Liver (tissue), 3 donors: Measurements from ENCODE around the gene TMIGD3.

Experiments used
- ATF3 ChIP-seq: IDR thresholded peaks from 2 replicates; pipeline ENCODE4 v1.6.1; 2016; ENCODE audit warnings: antibody characterized with exemption
- FOXA1 ChIP-seq: IDR thresholded peaks from 2 replicates; pipeline ENCODE4 v1.6.1; 2016; ENCODE audit warnings: antibody characterized with exemption
- GABPA ChIP-seq, 2 donors: IDR thresholded peaks in 1 of 2; conservative IDR thresholded peaks in 1 of 2; 2 replicates each; pipeline ENCODE4 v1.6.1; 2016; ENCODE audit warnings: antibody characterized with exemption in 2 of 2, mild to moderate bottlenecking in 1 of 2, moderate library complexity in 1 of 2
- HNF4A ChIP-seq, 2 donors: conservative IDR thresholded peaks; 2 replicates each; pipeline ENCODE4 v1.6.1; 2016; ENCODE audit warnings: antibody characterized with exemption in 2 of 2, mild to moderate bottlenecking in 2 of 2
- JUND ChIP-seq, 2 donors: IDR thresholded peaks; 2 replicates each; pipeline ENCODE4 v1.6.1; 2016; ENCODE audit warnings: antibody characterized with exemption in 2 of 2
- MAX ChIP-seq: IDR thresholded peaks from 2 replicates; pipeline ENCODE4 v1.6.1; 2016; ENCODE audit warnings: antibody characterized with exemption
- NR2F2 ChIP-seq: IDR thresholded peaks from 2 replicates; pipeline ENCODE4 v1.6.1; 2016; ENCODE audit warnings: antibody characterized with exemption
- RAD21 ChIP-seq, 2 donors: IDR thresholded peaks; 2 replicates each; pipeline ENCODE4 v1.6.1; 2016; ENCODE audit warnings: antibody characterized with exemption in 2 of 2, mild to moderate bottlenecking in 2 of 2
- TAF1 ChIP-seq: conservative IDR thresholded peaks from 2 replicates; pipeline ENCODE4 v1.6.1; 2016; ENCODE audit warnings: antibody characterized with exemption, mild to moderate bottlenecking
- TF ChIP-seq, protein P1 (sequence below): fragments of 150-350 bp; IDR thresholded peaks from 2 replicates; pipeline ENCODE4 v1.5.1; 2017; ENCODE audit warnings: improper control_type of control experiment, low read depth, low read length; ENCODE audit not compliant: missing input control
- TF ChIP-seq, protein P2 (sequence below): IDR thresholded peaks from 2 replicates; pipeline ENCODE4 v1.6.1; 2016; ENCODE audit warnings: antibody characterized with exemption, mild to moderate bottlenecking
- TF ChIP-seq, protein P3 (sequence below): IDR thresholded peaks from 2 replicates; pipeline ENCODE4 v1.6.1; 2016; ENCODE audit warnings: antibody characterized with exemption
- donor health status: healthy.
- donor health status: healthy.

GRCh38 chr1:111497592-111497991 lies 5.8 kb downstream of the TMIGD3 start:
- TF ChIP-seq, protein P1, sequence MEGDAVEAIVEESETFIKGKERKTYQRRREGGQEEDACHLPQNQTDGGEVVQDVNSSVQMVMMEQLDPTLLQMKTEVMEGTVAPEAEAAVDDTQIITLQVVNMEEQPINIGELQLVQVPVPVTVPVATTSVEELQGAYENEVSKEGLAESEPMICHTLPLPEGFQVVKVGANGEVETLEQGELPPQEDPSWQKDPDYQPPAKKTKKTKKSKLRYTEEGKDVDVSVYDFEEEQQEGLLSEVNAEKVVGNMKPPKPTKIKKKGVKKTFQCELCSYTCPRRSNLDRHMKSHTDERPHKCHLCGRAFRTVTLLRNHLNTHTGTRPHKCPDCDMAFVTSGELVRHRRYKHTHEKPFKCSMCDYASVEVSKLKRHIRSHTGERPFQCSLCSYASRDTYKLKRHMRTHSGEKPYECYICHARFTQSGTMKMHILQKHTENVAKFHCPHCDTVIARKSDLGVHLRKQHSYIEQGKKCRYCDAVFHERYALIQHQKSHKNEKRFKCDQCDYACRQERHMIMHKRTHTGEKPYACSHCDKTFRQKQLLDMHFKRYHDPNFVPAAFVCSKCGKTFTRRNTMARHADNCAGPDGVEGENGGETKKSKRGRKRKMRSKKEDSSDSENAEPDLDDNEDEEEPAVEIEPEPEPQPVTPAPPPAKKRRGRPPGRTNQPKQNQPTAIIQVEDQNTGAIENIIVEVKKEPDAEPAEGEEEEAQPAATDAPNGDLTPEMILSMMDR: no peak
- no peak for TF ChIP-seq FOXA1
- no peak for TF ChIP-seq JUND (IDR thresholded peaks at IDR 0.05)
- TF ChIP-seq, protein P2, sequence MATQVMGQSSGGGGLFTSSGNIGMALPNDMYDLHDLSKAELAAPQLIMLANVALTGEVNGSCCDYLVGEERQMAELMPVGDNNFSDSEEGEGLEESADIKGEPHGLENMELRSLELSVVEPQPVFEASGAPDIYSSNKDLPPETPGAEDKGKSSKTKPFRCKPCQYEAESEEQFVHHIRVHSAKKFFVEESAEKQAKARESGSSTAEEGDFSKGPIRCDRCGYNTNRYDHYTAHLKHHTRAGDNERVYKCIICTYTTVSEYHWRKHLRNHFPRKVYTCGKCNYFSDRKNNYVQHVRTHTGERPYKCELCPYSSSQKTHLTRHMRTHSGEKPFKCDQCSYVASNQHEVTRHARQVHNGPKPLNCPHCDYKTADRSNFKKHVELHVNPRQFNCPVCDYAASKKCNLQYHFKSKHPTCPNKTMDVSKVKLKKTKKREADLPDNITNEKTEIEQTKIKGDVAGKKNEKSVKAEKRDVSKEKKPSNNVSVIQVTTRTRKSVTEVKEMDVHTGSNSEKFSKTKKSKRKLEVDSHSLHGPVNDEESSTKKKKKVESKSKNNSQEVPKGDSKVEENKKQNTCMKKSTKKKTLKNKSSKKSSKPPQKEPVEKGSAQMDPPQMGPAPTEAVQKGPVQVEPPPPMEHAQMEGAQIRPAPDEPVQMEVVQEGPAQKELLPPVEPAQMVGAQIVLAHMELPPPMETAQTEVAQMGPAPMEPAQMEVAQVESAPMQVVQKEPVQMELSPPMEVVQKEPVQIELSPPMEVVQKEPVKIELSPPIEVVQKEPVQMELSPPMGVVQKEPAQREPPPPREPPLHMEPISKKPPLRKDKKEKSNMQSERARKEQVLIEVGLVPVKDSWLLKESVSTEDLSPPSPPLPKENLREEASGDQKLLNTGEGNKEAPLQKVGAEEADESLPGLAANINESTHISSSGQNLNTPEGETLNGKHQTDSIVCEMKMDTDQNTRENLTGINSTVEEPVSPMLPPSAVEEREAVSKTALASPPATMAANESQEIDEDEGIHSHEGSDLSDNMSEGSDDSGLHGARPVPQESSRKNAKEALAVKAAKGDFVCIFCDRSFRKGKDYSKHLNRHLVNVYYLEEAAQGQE: no peak
- no peak for TF ChIP-seq GABPA (IDR thresholded peaks at IDR 0.05 in 1 of 2, conservative IDR thresholded peaks at IDR 0.05 in 1 of 2)
- no peak for TF ChIP-seq TAF1
- TF ChIP-seq NR2F2: no peak
- no peak for TF ChIP-seq RAD21 (IDR thresholded peaks at IDR 0.05)
- TF ChIP-seq HNF4A (conservative IDR thresholded peaks at IDR 0.05): no peak
- TF ChIP-seq MAX: no peak
- TF ChIP-seq, protein P3, sequence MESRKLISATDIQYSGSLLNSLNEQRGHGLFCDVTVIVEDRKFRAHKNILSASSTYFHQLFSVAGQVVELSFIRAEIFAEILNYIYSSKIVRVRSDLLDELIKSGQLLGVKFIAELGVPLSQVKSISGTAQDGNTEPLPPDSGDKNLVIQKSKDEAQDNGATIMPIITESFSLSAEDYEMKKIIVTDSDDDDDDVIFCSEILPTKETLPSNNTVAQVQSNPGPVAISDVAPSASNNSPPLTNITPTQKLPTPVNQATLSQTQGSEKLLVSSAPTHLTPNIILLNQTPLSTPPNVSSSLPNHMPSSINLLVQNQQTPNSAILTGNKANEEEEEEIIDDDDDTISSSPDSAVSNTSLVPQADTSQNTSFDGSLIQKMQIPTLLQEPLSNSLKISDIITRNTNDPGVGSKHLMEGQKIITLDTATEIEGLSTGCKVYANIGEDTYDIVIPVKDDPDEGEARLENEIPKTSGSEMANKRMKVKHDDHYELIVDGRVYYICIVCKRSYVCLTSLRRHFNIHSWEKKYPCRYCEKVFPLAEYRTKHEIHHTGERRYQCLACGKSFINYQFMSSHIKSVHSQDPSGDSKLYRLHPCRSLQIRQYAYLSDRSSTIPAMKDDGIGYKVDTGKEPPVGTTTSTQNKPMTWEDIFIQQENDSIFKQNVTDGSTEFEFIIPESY: no peak
- no peak for TF ChIP-seq ATF3
